HEK293 (cell line): Measurements from ENCODE around the gene SIN3A.
A peak's percentile ranks its signal among the peaks of the same experiment; 100 is the strongest.

Experiments used
- CTCF ChIA-PET: fragments of 350-600 bp; formaldehyde crosslinking; extraction: SDS; loops from one replicate; lab custom pipeline; 2021; ENCODE audit warnings: antibody characterized with exemption; lab: Yijun Ruan, JAX
- POLR2A ChIA-PET: fragments of 300-600 bp; formaldehyde crosslinking; extraction: SDS; loops from one replicate; lab custom pipeline; 2020; ENCODE audit warnings: antibody characterized with exemption, inconsistent platforms; lab: Yijun Ruan, JAX
- H3K27ac ChIP-seq: fragments of 200-500 bp; sonication (Bioruptor generic); 2 replicates; pipeline ENCODE4 v1.5.1; 2014; ENCODE audit warnings: low read depth, low read length, control low read depth, inconsistent platforms; ENCODE audit errors: extremely low read depth
- H3K36me3 ChIP-seq, 2 experiments: fragments of 200-500 bp in 1 of 2; sonication (Bioruptor generic) in 1 of 2; 1 replicate in 1 of 2; 2 replicates in 1 of 2; pipeline ENCODE4 v1.5.1; 2014 to 2017; ENCODE audit warnings: inconsistent platforms in 2 of 2, low read length in 2 of 2; ENCODE audit not compliant: control insufficient read depth in 2 of 2, insufficient read depth in 1 of 2
- H3K4me1 ChIP-seq: fragments of 200-500 bp; sonication (Bioruptor generic); 2 replicates; pipeline ENCODE4 v1.5.1; 2014; ENCODE audit warnings: mild to moderate bottlenecking, low read length, inconsistent platforms; ENCODE audit not compliant: control insufficient read depth, insufficient read depth
- H3K4me3 ChIP-seq: 2 replicates; pipeline ENCODE4 v1.5.1; 2011; ENCODE audit warnings: low read depth, mild to moderate bottlenecking, control low read depth, low read length, moderate library complexity
- H3K9me3 ChIP-seq: fragments of 200-500 bp; sonication (Bioruptor generic); 2 replicates; pipeline ENCODE4 v1.5.1; 2014; ENCODE audit warnings: low read depth, low read length, inconsistent platforms; ENCODE audit not compliant: control insufficient read depth, insufficient read depth
- GFI1B ChIP-seq: fragments of 450-650 bp; formaldehyde crosslinking; IDR thresholded peaks from 2 replicates; pipeline ENCODE4 v1.5.1; 2016; ENCODE audit warnings: missing biosample characterization, missing genetic modification characterization
- GLIS2 ChIP-seq: fragments of 450-650 bp; formaldehyde crosslinking; IDR thresholded peaks from 2 replicates; pipeline ENCODE4 v1.5.1; 2016; ENCODE audit warnings: missing biosample characterization, missing genetic modification characterization
- WT1 ChIP-seq: fragments of 450-650 bp; formaldehyde crosslinking; IDR thresholded peaks from 2 replicates; pipeline ENCODE4 v1.5.1; 2016; ENCODE audit warnings: missing biosample characterization, missing genetic modification characterization
- ZBTB44 ChIP-seq: fragments of 450-650 bp; IDR thresholded peaks from 2 replicates; pipeline ENCODE4 v1.5.1; 2018; ENCODE audit warnings: missing biosample characterization, mild to moderate bottlenecking, missing genetic modification characterization
- ZFP41 ChIP-seq: fragments of 450-650 bp; formaldehyde crosslinking; IDR thresholded peaks from 2 replicates; pipeline ENCODE4 v1.5.1; 2016; ENCODE audit warnings: missing biosample characterization, missing genetic modification characterization, borderline replicate concordance
- ZNF211 ChIP-seq: fragments of 450-650 bp; formaldehyde crosslinking; IDR thresholded peaks from 2 replicates; pipeline ENCODE4 v1.5.1; 2016; ENCODE audit warnings: low read depth, missing biosample characterization, missing genetic modification characterization
- ZNF398 ChIP-seq: fragments of 450-650 bp; formaldehyde crosslinking; IDR thresholded peaks from 2 replicates; pipeline ENCODE4 v1.5.1; 2017; ENCODE audit warnings: missing biosample characterization, missing genetic modification characterization
- ZNF433 ChIP-seq: fragments of 450-650 bp; formaldehyde crosslinking; IDR thresholded peaks from 2 replicates; pipeline ENCODE4 v1.5.1; 2016; ENCODE audit warnings: missing biosample characterization, missing genetic modification characterization, low read depth
- ZNF501 ChIP-seq: fragments of 450-650 bp; formaldehyde crosslinking; IDR thresholded peaks from 2 replicates; pipeline ENCODE4 v1.5.1; 2016; ENCODE audit warnings: missing biosample characterization, missing genetic modification characterization
- ZNF596 ChIP-seq: fragments of 450-650 bp; IDR thresholded peaks from 2 replicates; pipeline ENCODE4 v1.5.0; 2018; ENCODE audit warnings: missing biosample characterization, mild to moderate bottlenecking, missing genetic modification characterization, moderate library complexity
- TF ChIP-seq, protein P1 (sequence below): fragments of 450-650 bp; formaldehyde crosslinking; IDR thresholded peaks from 2 replicates; pipeline ENCODE4; 2016; ENCODE audit warnings: missing biosample characterization, missing genetic modification characterization
- TF ChIP-seq, protein P2 (sequence below): fragments of 450-650 bp; formaldehyde crosslinking; IDR thresholded peaks from 2 replicates; pipeline ENCODE4 v1.5.1; 2016; ENCODE audit warnings: missing biosample characterization, missing genetic modification characterization
- TF ChIP-seq, protein P3 (sequence below): fragments of 450-650 bp; formaldehyde crosslinking; IDR thresholded peaks from 2 replicates; pipeline ENCODE4 v1.5.1; 2016; ENCODE audit warnings: missing biosample characterization, missing genetic modification characterization

Gene SIN3A

DNA sequence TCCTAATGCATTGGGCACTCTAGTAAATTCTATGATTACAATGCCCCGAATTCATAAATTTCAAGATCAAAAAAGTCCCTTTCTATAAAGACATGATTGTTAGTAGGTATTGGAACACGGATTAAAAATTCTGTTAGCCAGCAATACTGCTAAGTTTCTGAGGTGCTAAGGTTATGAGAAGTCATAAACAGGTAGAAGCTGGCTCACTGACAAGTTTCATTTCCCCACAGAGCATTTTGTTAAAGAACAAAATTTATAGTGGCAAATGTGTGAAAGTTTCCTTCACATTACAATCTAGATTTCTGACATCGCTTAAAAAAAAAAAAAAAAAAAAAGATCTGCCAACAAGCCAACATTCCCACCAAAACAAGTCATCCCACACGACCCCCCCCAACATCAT, 70.7 kb downstream of the SIN3A start:
- ChIA-PET POLR2A (interaction anchor here (1.7 kb wide), 1 partner anchor 12 kb away, joined by 6 read pairs; the partner anchor contains the start of gene MAN2C1), CTCF (interaction anchor here (1.4 to 1.5 kb wide), 2 partner anchors 11 to 13 kb away, joined by 3 to 5 read pairs; no protein-coding TSS in a partner anchor)
- H3K9me3 ChIP-seq = no peaks in the 10 kb centered on the region
- no peak overlapping the region for H3K27ac ChIP-seq
- peaks cover 81 to 86% of the 10 kb centered on the region in 2 experiments for H3K36me3 ChIP-seq
- no peaks in the 10 kb centered on the region for H3K4me1 ChIP-seq
- no peak for TF ChIP-seq GLIS2 (tag by site-specific recombination)
- TF ChIP-seq ZFP41 (tag by site-specific recombination) = no peak
- TF ChIP-seq, protein P1, sequence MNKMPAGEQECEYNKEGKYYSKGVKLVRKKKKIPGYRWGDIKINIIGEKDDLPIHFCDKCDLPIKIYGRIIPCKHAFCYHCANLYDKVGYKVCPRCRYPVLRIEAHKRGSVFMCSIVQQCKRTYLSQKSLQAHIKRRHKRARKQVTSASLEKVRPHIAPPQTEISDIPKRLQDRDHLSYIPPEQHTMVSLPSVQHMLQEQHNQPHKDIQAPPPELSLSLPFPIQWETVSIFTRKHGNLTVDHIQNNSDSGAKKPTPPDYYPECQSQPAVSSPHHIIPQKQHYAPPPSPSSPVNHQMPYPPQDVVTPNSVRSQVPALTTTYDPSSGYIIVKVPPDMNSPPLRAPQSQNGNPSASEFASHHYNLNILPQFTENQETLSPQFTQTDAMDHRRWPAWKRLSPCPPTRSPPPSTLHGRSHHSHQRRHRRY (tag by site-specific recombination) = no peak
- no peak for TF ChIP-seq ZNF398 (tag by site-specific recombination)
- no peak for TF ChIP-seq WT1 (tag by site-specific recombination)
- TF ChIP-seq, protein P2, sequence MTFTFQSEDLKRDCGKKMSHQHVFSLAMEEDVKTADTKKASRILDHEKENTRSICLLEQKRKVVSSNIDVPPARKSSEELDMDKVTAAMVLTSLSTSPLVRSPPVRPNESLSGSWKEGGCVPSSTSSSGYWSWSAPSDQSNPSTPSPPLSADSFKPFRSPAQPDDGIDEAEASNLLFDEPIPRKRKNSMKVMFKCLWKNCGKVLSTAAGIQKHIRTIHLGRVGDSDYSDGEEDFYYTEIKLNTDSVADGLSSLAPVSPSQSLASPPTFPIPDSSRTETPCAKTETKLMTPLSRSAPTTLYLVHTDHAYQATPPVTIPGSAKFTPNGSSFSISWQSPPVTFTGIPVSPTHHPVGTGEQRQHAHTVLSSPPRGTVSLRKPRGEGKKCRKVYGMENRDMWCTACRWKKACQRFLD (tag by site-specific recombination) = no peak
- TF ChIP-seq GFI1B (tag by site-specific recombination) = no peak
- TF ChIP-seq ZNF501 (tag by site-specific recombination) = no peak
- no peak overlapping the region for H3K4me3 ChIP-seq

DNA sequence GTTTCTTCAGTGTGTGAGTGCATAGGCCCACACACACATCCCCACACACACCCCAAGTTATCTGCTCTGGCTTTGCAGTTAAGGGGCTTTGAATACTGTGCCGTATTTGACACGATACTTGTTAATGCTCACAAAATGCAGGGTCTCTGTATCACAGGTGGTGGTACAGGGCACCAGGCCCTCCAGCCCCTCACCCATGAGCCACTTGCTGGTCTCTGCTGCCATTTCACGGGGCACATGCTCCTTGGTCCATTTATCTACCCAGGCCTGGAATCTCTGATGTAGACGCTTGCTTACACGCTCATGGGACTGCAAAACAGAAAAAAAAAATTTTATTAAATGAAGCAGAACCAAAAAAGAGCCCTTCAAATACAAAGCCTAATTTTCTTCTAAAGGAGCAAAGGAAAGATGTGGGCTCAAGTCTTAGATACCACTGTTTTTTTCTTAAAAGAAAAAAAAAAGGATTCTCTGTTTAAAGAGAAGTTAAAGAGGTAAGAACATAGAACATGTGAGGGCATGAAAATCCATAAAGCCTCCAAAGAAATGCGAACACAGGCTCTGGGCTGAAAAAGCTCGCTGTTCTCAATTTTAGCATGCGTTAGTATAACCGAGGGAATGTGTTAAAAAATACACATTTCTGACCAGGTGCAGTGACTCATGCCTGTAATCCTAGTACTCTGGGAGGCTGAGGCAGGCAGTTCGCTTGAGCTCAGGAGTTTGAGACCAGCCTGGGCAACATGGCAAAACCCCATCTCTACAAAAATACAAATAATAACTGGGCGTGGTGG, 79.4 kb downstream of the SIN3A start:
- Histone ChIP-seq H3K9me3 (no peaks in the 10 kb centered on the region), H3K4me1 (peaks cover 8% of the 10 kb centered on the region), H3K4me3 (no peak overlapping the region), H3K36me3 (peaks cover 57 to 62% of the 10 kb centered on the region in 2 experiments), H3K27ac (no peak overlapping the region)
- peak; percentile 76; the same call in 1 of the 2 replicates for TF ChIP-seq ZNF211
- TF ChIP-seq, protein P3, sequence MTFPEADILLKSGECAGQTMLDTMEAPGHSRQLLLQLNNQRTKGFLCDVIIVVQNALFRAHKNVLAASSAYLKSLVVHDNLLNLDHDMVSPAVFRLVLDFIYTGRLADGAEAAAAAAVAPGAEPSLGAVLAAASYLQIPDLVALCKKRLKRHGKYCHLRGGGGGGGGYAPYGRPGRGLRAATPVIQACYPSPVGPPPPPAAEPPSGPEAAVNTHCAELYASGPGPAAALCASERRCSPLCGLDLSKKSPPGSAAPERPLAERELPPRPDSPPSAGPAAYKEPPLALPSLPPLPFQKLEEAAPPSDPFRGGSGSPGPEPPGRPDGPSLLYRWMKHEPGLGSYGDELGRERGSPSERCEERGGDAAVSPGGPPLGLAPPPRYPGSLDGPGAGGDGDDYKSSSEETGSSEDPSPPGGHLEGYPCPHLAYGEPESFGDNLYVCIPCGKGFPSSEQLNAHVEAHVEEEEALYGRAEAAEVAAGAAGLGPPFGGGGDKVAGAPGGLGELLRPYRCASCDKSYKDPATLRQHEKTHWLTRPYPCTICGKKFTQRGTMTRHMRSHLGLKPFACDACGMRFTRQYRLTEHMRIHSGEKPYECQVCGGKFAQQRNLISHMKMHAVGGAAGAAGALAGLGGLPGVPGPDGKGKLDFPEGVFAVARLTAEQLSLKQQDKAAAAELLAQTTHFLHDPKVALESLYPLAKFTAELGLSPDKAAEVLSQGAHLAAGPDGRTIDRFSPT (tag by site-specific recombination) = no peak
- CTCF ChIA-PET = interaction anchor here (0.7 to 1.1 kb wide), 2 partner anchors 11 kb away, joined by 4 read pairs; no protein-coding TSS in a partner anchor
- POLR2A ChIA-PET = interaction anchor here (5.8 kb wide), 1 partner anchor 81 kb away, joined by 242 read pairs; the partner anchor contains the start of gene SIN3A

DNA sequence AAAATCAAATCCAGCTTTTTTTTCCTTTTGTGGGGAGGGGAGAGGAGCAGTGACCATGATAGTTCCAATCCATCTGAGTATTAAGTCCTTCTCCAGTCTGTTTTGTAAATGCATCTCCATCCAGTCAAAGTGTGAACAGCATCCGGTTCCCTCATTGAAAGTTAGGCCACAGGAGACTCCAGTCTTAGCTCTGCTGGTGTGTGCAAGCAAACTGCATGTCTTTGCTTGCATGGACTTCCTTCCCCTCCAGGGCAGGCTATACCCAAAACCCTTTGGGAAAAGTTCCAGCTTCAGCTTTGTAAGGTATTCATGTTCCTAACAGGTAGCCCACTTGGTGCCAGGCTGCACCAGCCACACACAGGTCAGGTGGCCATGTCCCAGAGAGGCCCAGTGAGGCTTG, 80.0 kb downstream of the SIN3A start:
- Histone ChIP-seq H3K36me3 (peaks cover 53 to 62% of the 10 kb centered on the region in 2 experiments), H3K4me1 (peaks cover 8% of the 10 kb centered on the region), H3K4me3 (no peak overlapping the region), H3K9me3 (no peaks in the 10 kb centered on the region), H3K27ac (no peak overlapping the region)
- CTCF ChIA-PET = interaction anchor here (1.1 kb wide), 2 partner anchors 12 to 84 kb away, joined by 4 read pairs; no protein-coding TSS in a partner anchor
- POLR2A ChIA-PET = interaction anchor here (5.8 kb wide), 1 partner anchor 82 kb away, joined by 242 read pairs; the partner anchor contains the start of gene SIN3A
- TF ChIP-seq ZNF433 (tag by site-specific recombination) (no peak), ZFP41 (tag by site-specific recombination) (no peak), ZBTB44 (tag by site-specific recombination) (no peak), ZNF596 (tag by site-specific recombination) (no peak)
